HG03064 (cell line): ENCODE measurements around the gene CRTC1.

Source experiments
- ATAC-seq: cut with Tn5 transposase; IDR thresholded peaks from one replicate; pipeline ENCODE4 v1.9.1; 2021; ENCODE audit warnings: low read depth; ENCODE audit not compliant: unreplicated experiment

The CRTC1 gene

DNA sequence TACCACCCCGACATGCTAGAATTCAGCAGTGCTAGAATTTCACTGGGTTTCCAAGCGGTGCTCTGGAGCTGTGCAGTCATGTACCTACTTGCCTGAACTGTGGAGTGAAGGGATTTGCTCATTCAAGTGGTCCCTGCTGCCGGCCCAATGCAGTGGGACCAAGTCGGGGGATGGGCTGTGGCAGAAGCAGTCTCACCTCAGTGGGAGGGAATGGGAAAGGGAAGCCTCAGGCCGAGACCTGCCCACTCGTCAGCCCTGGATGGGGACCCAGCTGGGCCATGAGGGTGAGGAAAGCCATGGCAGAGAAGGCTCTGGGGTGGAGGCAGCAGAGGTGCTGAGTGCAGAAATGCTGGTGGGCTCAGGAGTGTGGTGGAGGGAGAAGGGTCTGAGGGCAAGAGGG lies 31.7 kb upstream of the CRTC1 start:
- ATAC-seq: no peak

GRCh38 chr19:18653853-18654252 lies 29.6 kb upstream of the CRTC1 start:
- ATAC-seq: no peak

GRCh38 chr19:18654469-18654868 lies 29.0 kb upstream of the CRTC1 start:
- no peak for ATAC-seq

DNA sequence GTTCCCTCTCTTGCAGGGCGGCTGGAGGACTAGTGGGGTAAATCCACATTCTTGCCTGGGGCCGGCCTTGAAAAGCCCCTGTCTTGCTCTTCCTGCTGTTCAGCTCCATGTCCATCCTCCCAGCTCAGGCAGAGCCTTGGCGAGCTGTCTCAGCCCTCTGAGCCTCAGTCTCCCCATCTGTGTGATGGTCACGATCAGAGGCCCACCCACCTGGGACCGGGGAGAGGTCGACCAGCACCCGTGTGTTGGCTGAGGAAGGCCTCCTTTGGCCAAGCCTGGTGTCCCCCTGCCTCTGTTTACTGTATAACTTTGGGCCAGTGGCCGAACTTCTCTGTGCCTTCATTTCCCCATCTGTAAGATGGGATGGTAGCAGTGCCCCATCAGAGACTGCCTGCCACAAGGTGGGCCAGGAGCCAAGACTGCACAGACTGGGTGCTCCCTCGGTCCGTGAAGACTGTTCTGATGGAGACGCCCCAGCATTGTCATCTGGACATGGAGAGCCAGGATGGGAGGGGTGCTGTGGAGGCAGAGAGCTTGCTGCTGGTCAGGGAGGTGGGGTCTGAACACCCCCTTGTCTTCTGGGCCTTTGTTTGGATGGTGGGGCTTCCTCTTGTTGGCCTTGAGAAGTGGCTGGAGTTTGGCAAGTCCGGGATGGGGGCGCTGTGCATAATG lies 28.2 kb upstream of the CRTC1 start:
- no peak for ATAC-seq

GRCh38 chr19:18656337-18657086 lies 27.0 kb upstream of the CRTC1 start:
- no peak for ATAC-seq

DNA sequence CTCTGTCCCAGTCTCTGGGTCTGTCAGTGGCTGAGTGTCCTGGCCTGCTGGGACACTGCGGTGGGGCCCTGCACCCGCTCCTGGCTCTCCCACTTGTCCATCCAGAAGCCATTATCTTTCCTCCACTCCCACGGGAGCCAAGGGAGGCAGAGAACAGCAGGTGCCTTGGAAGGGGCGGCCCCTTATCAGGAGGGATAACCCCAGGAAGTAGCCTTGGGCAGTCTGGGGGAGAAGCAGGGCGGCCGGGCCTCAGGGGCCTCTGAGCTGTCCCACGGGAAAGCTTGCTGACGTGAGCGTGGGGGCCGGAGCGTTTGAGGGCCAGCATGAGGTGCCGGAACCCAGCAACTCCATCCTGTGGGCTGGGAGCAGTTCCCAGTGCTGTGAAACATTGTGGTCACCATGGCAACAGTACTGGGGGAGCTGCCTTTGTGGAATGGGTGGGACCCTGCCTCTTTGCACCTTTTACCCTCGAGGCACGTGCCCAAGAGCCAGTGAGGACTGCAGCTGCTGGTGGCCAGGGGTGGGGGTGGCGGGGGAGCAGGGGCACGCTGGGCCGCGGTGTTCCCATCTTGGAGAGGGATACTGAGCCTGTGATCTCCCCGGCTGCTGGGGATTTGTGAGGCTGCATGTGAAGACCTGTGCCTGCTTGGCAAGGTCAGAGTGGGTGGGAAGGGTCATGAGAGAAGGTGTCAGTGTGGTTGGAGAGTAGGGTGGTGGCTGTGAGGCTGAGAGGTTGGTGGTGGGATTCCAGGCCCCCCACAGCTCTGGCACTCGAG lies 25.7 kb upstream of the CRTC1 start:
- no peak for ATAC-seq

GRCh38 chr19:18658366-18658855 lies 25.1 kb upstream of the CRTC1 start:
- no peak for ATAC-seq

- no peak for ATAC-seq
These were observed 24.0 kb upstream of the CRTC1 start for GRCh38 chr19:18659281-18660050.

- ATAC-seq: no peak
These were observed 23.2 kb upstream of the CRTC1 start for GRCh38 chr19:18660051-18660910.

- ATAC-seq: no peak
These were observed 22.4 kb upstream of the CRTC1 start for GRCh38 chr19:18660939-18661670.

DNA sequence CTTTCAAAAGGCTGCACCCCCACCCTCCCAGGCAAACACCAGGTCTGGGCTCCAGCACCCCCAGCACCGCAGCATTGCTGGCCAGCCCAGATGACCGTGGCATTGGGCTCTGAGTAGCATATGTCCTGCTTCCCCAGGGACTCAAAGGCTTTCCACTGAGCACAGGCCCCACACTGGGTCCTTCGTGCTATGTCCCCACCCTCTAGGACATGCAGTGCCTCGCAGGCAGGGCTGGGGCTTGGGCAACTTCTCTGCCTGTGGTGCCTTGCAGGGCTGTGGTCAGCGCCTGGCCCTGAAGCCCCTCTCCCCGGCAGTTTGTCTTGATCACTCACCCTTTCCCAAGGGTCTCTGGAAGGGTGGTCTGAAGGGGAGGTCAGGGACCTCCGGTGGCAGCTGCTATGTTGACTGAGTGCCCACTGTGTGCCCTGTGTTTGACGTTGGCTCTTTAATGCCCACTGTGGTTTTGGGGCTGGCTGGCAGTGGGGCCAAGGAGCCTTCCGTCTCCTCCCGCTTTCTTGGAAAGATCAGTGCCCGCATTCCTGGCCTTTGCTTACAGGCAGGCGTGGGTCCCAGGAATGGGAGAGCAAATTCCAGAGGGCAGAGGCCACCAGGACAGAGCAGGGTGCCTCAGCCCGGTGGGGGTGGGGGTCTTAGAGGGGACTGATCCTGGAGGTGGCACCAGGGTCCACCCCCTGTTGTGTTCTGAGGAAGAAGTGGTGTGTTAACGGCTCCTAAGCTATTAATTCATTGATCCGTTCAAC lies 20.3 kb upstream of the CRTC1 start:
- ATAC-seq: no peak

- ATAC-seq: no peak
These were observed 19.4 kb upstream of the CRTC1 start for GRCh38 chr19:18663940-18664530.

DNA sequence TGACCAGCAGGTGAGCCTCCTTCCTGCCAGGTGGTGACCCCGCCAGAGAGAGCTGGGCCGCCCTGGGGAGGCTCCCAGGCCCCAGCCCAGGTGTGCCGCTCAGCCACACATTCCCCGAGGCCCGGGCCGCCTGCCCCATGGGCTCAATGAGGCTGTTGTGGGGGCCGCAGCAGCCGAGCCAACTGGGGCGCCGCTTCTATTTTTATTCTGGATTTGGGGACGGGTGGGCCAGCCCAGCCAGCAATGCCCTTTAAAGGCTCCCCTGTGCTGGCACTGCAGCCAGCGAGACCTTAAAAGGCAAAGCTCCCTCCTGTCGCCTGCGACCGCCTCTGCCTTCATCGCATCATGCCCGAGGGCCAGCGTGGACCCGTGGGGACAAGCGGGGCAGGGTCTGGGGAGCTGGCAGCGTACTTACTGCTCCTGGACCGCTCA lies 17.7 kb upstream of the CRTC1 start:
- ATAC-seq: no peak

- no peak for ATAC-seq
These were observed 17.2 kb upstream of the CRTC1 start for GRCh38 chr19:18666317-18666716.

DNA sequence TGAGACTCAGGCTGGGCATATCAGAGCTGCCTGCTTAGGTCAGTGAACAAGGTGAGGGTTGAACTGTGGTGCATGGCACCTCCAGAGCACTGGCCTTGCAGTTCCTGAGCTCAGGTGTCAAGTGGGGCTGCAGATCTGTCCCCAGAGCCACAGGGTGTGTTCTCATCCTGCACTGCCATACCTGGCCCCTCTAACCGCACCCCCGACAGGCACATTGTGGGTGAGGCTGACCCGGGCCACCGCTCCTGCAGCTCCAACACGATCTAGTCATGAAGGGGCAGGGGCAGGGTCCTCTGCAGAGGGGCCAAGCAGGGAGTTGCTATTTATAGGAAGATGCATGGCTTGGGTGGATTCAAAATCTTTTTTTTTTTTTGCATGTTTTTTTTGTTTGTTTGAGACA lies 16.7 kb upstream of the CRTC1 start:
- no peak for ATAC-seq

DNA sequence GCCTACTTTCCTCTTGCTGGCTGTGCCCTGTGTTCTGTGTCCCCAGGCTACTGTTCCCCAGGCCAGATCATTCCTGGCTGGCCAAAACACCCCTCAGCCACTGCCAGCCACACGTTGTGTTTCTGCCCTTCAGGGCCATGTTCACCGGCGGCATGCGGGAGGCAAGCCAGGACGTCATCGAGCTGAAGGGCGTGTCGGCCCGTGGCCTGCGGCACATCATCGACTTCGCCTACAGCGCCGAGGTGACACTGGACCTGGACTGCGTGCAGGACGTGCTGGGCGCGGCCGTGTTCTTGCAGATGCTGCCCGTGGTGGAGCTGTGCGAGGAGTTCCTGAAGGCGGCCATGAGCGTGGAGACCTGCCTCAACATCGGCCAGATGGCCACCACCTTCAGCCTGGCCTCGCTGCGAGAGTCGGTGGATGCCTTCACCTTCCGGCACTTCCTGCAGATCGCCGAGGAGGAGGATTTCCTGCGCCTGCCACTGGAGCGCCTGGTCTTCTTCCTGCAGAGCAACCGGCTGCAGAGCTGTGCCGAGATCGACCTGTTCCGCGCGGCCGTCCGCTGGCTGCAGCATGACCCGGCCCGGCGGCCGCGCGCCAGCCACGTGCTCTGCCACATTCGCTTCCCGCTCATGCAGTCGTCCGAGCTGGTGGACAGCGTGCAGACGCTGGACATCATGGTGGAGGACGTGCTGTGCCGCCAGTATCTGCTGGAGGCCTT lies 15.8 kb upstream of the CRTC1 start:
- ATAC-seq: no peak

GRCh38 chr19:18668252-18668631 lies 15.2 kb upstream of the CRTC1 start:
- ATAC-seq: no peak
